ENCODE measurements around the gene ELK1. TPM values are rescaled to one million over a fixed set of nuclear protein-coding genes. Genes with fewer than 3 reads are reported as not detected.

The ELK1 gene
- total and polyA plus RNA-seq, 2 of the 8 experiments (the other 6 are each of a cell fraction or from before 2014, with no cell fraction given): 31.9 to 42.2 TPM

DNA sequence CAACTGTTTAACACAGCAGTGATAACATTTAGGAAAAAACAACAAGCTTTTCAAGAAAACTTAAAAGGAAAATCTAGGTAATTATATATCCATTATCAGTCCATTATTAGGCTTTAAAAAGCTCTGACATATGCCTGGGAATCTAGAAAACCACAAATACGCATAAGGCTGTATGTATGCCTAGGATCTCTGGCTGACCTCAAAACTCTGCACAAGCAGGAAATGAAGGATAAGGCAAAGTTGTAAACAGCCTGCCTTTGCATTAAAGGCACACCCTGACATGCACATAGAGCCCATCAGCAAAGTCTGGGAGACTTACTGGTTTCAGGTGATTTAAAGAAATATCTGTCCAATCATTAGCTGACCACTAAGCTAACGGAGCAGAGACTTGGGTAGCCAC, 54.1 kb downstream of the ELK1 start:
- Histone ChIP-seq H3K27me3 (replicated peaks in 1 of 4; ENCODE audit: control insufficient read depth in 3 of 4, extremely low read depth in 1 of 4, insufficient read depth in 3 of 4, low read length in 3 of 4) (no peaks in the 10 kb centered on the region), H4K5ac (ENCODE audit: insufficient read length, low read depth, low read length) (no peak overlapping the region), H4K20me1 (replicated peaks in 1 of 2; ENCODE audit: control insufficient read depth in 1 of 2, insufficient read depth in 2 of 2, low read length in 2 of 2) (no peaks in the 10 kb centered on the region), H3K9me3 (ENCODE audit: insufficient read depth in 2 of 2, low read depth in 1 of 2, low read length in 1 of 2) (no peaks in the 10 kb centered on the region), H3K4me1 (replicated peaks in 1 of 4; ENCODE audit: control insufficient read depth in 3 of 4, insufficient read depth in 4 of 4, low read length in 3 of 4) (no peaks in the 10 kb centered on the region), H2BK12ac (ENCODE audit: low read depth, low read length) (no peak overlapping the region), H2BK120ac (replicated peaks; ENCODE audit: low read depth, low read length) (no peak overlapping the region), H3K18ac (ENCODE audit: extremely low read depth, low read length) (no peak overlapping the region), H3K14ac (ENCODE audit: insufficient read length) (no peak overlapping the region), H3K4ac (replicated peaks; ENCODE audit: insufficient read length, low read depth, low read length) (no peak overlapping the region), H4K91ac (replicated peaks; ENCODE audit: insufficient read length, low read length) (no peak overlapping the region), H3K4me3 (ENCODE audit: extremely low read depth in 1 of 4, insufficient read depth in 2 of 4, low read depth in 3 of 4, low read length in 4 of 4) (no peak overlapping the region), H3K23ac (ENCODE audit: insufficient read length) (no peak overlapping the region), H3K79me2 (ENCODE audit: control insufficient read depth in 1 of 2, insufficient read depth in 2 of 2, low read length in 2 of 2) (no peaks in the 10 kb centered on the region), H3K56ac (replicated peaks; ENCODE audit: insufficient read length, low read depth, low read length) (no peak overlapping the region), H2AFZ (ENCODE audit: low read length) (no peak overlapping the region), H2BK5ac (ENCODE audit: low read depth, low read length) (no peak overlapping the region), H3K79me1 (ENCODE audit: low read depth, low read length) (no peaks in the 10 kb centered on the region), H3K36me3 (ENCODE audit: control insufficient read depth in 2 of 4, insufficient read depth in 4 of 4, low read length in 3 of 4) (no peaks in the 10 kb centered on the region), H3K27ac (ENCODE audit: low read depth, low read length) (no peak overlapping the region), H3K9ac (replicated peaks in 1 of 4; ENCODE audit: extremely low read depth in 1 of 4, low read depth in 3 of 4, low read length in 3 of 4) (no peak overlapping the region), H4K8ac (ENCODE audit: extremely low read depth, insufficient read depth, low read length) (no peak overlapping the region), H2AK5ac (ENCODE audit: low read depth, low read length) (no peak overlapping the region), H3K4me2 (ENCODE audit: insufficient read depth in 1 of 2, low read depth in 2 of 2, low read length in 2 of 2) (no peak overlapping the region), H2BK20ac (ENCODE audit: low read length) (no peak overlapping the region), H3K23me2 (ENCODE audit: low read depth, low read length) (no peaks in the 10 kb centered on the region), H2BK15ac (ENCODE audit: low read length) (no peak overlapping the region)
- no peak for DNase-seq (ENCODE audit: low read depth in 1 of 2, low spot score in 2 of 2)
- FAIRE-seq: peak; percentile 60
- ChIA-PET POLR2A (ENCODE audit: partially characterized antibody) (interaction anchor here (1.1 kb wide), 1 partner anchor 25 kb away, joined by 4 read pairs; no protein-coding TSS in a partner anchor), CTCF (ENCODE audit: partially characterized antibody) (interaction anchor here (1.0 kb wide), 1 partner anchor 12 kb away, joined by 3 read pairs; no protein-coding TSS in a partner anchor)
- TF ChIP-seq KDM4A (IDR thresholded peaks at IDR 0.05; ENCODE audit: low read depth, low read length, severe bottlenecking) (no peak), POLR2AphosphoS5 (IDR thresholded peaks at IDR 0.05; ENCODE audit: low read depth, low read length) (no peak), KDM1A (IDR thresholded peaks at IDR 0.05; ENCODE audit: borderline replicate concordance, low read length) (no peak), RAD21 (IDR thresholded peaks at IDR 0.05 in 1 of 2, conservative IDR thresholded peaks at IDR 0.05 in 1 of 2; ENCODE audit: low read depth in 2 of 2, low read length in 2 of 2) (no peak), GABPA (IDR thresholded peaks at IDR 0.05; ENCODE audit: borderline replicate concordance, insufficient read depth, low read length) (no peak), CBX8 (IDR thresholded peaks at IDR 0.05; ENCODE audit: borderline replicate concordance, low read depth, low read length) (no peak), TAF1 (IDR thresholded peaks at IDR 0.05; ENCODE audit: low read depth, low read length) (no peak), SP1 (IDR thresholded peaks at IDR 0.05; ENCODE audit: low read depth, low read length) (no peak), TAF7 (optimal IDR thresholded peaks at IDR 0.05; ENCODE audit: borderline replicate concordance, low read depth, low read length) (no peak), SUZ12 (IDR thresholded peaks at IDR 0.05; ENCODE audit: low read length) (no peak), SAP30 (IDR thresholded peaks at IDR 0.05; ENCODE audit: insufficient read depth, insufficient replicate concordance, low read length) (no peak), EGR1 (IDR thresholded peaks at IDR 0.05; ENCODE audit: borderline replicate concordance, low read depth, low read length) (no peak), CHD2 (IDR thresholded peaks at IDR 0.05; ENCODE audit: low read length) (no peak)
- 86% methylated on average over 2 of the region's 2 CpGs; no CpG with 5 or more reads in 1 of the 2 experiments for WGBS, 2 experiments (ENCODE audit: extremely low coverage in 1 of 2, insufficient coverage in 1 of 2, insufficient read length in 1 of 2, insufficient replicate concordance in 2 of 2, low coverage in 1 of 2, low lambda C conversion rate in 2 of 2, missing lambda C conversion rate in 1 of 2)

All from H1 (cell line).